Suprapubic skin (tissue), 4 donors: ENCODE data around the gene VAV2. TPM values are rescaled to one million over a fixed set of nuclear protein-coding genes. Genes with fewer than 3 reads are reported as not detected.

Experiments
- DNase-seq, 2 donors: peaks; one replicate each; pipeline ENCODE4 v3.0.0-alpha.2; 2019; ENCODE audit warnings: low spot score in 2 of 2
- H3K27ac ChIP-seq: fragments of 200-600 bp; sonication (generic); one replicate; pipeline ENCODE4 v1.5.1; 2019
- H3K27me3 ChIP-seq: fragments of 200-600 bp; sonication (generic); one replicate; pipeline ENCODE4 v1.5.1; 2019
- H3K36me3 ChIP-seq: fragments of 200-600 bp; sonication (generic); one replicate; pipeline ENCODE4 v1.5.1; 2019
- H3K4me1 ChIP-seq: fragments of 200-600 bp; sonication (generic); one replicate; pipeline ENCODE4 v1.5.1; 2019
- H3K4me3 ChIP-seq: fragments of 200-600 bp; sonication (generic); one replicate; pipeline ENCODE4 v1.5.1; 2019; ENCODE audit warnings: mild to moderate bottlenecking
- H3K9me3 ChIP-seq: fragments of 200-600 bp; sonication (generic); one replicate; pipeline ENCODE4 v1.5.1; 2019
- CTCF ChIP-seq, 2 donors: fragments of 200-600 bp in 1 of 2; fragments of 450-650 bp in 1 of 2; sonication (generic) in 1 of 2; IDR thresholded peaks; one replicate each; pipeline ENCODE4 v1.5.1; 2016 to 2019; ENCODE audit warnings: antibody characterized with exemption in 2 of 2, mild to moderate bottlenecking in 1 of 2, moderate library complexity in 1 of 2
- EP300 ChIP-seq: sonication (generic); formaldehyde crosslinking; IDR thresholded peaks from one replicate; pipeline ENCODE4 v1.6.1; 2017; ENCODE audit warnings: antibody characterized with exemption
- POLR2A ChIP-seq, 2 donors: fragments of 450-650 bp; IDR thresholded peaks; one replicate each; pipeline ENCODE4 v1.6.1; 2017; ENCODE audit warnings: antibody characterized with exemption in 2 of 2, mild to moderate bottlenecking in 2 of 2, moderate library complexity in 2 of 2
- POLR2AphosphoS5 ChIP-seq, 3 donors: sonication (generic); formaldehyde crosslinking; IDR thresholded peaks; one replicate each; pipeline ENCODE4 v1.6.1; 2017; ENCODE audit warnings: antibody characterized with exemption in 3 of 3
- WGBS: methylation state at CpG from one replicate; pipeline ENCODE4 v1.1.5; 2018; 5-methylcytosine and 5-hydroxymethylcytosine counted together
- total RNA-seq, 4 donors: library from RNA; depleted of rRNA; stranded (reverse); fragments of >200 nt; gene quantifications; one replicate each; pipeline ENCODE4 v1.1.0, GENCODE V29; 2016

The VAV2 gene
- total RNA-seq, 4 donors from 2014 or later: 5.2 to 10.3 (median 6.4) TPM

- H3K27ac ChIP-seq: no peak overlapping the region
- no peaks in the 10 kb centered on the region for H3K9me3 ChIP-seq
- no peaks in the 10 kb centered on the region for H3K27me3 ChIP-seq
- no peak overlapping the region for H3K4me3 ChIP-seq
- TF ChIP-seq CTCF (IDR thresholded peaks at IDR 0.05) (no peak), POLR2AphosphoS5 (IDR thresholded peaks at IDR 0.05) (no peak), EP300 (no peak), POLR2A (IDR thresholded peaks at IDR 0.05) (no peak)
- 91% methylated on average over 10 of the region's 12 CpGs for WGBS
- no peaks in the 10 kb centered on the region for H3K36me3 ChIP-seq
- DNase-seq: no peak
- H3K4me1 ChIP-seq: no peaks in the 10 kb centered on the region
Measured at GRCh38 chr9:133968428-133968827, 23.7 kb downstream of the VAV2 start.

GRCh38 chr9:133967024-133967741 is 24.9 kb downstream of the VAV2 start:
- H3K36me3 ChIP-seq: no peaks in the 10 kb centered on the region
- no peak overlapping the region for H3K27ac ChIP-seq
- H3K27me3 ChIP-seq: no peaks in the 10 kb centered on the region
- TF ChIP-seq EP300: no peak
- H3K9me3 ChIP-seq: no peaks in the 10 kb centered on the region
- 69% methylated on average over 7 of the region's 7 CpGs for WGBS
- H3K4me1 ChIP-seq: no peaks in the 10 kb centered on the region
- no peak overlapping the region for H3K4me3 ChIP-seq
- no peak for DNase-seq

GRCh38 chr9:133964463-133964862 is 27.7 kb downstream of the VAV2 start:
- WGBS: 99% methylated on average over 2 of the region's 2 CpGs
- Histone ChIP-seq H3K27ac (no peak overlapping the region), H3K4me3 (no peak overlapping the region), H3K27me3 (no peaks in the 10 kb centered on the region), H3K36me3 (no peaks in the 10 kb centered on the region), H3K9me3 (no peaks in the 10 kb centered on the region), H3K4me1 (peaks cover 14% of the 10 kb centered on the region)
- TF ChIP-seq POLR2AphosphoS5 (IDR thresholded peaks at IDR 0.05) (no peak), POLR2A (IDR thresholded peaks at IDR 0.05) (no peak), CTCF (IDR thresholded peaks at IDR 0.05) (no peak), EP300 (no peak)
- no peak for DNase-seq

GRCh38 chr9:133963166-133963565 is 29.0 kb downstream of the VAV2 start:
- Histone ChIP-seq H3K4me3 (no peak overlapping the region), H3K36me3 (no peaks in the 10 kb centered on the region), H3K27me3 (no peaks in the 10 kb centered on the region), H3K27ac (no peak overlapping the region), H3K9me3 (no peaks in the 10 kb centered on the region), H3K4me1 (peaks cover 23% of the 10 kb centered on the region)
- no peak for DNase-seq
- 77% methylated on average over 10 of the region's 10 CpGs for WGBS
- no peak for TF ChIP-seq POLR2AphosphoS5 (IDR thresholded peaks at IDR 0.05)
- no peak for TF ChIP-seq EP300
- TF ChIP-seq POLR2A (IDR thresholded peaks at IDR 0.05): no peak
- TF ChIP-seq CTCF (IDR thresholded peaks at IDR 0.05): no peak

GRCh38 chr9:133962341-133962740 is 29.8 kb downstream of the VAV2 start:
- Histone ChIP-seq H3K27ac (no peak overlapping the region), H3K36me3 (no peaks in the 10 kb centered on the region), H3K27me3 (no peaks in the 10 kb centered on the region), H3K4me3 (no peak overlapping the region), H3K9me3 (no peaks in the 10 kb centered on the region), H3K4me1 (peaks cover 25% of the 10 kb centered on the region)
- DNase-seq: no peak
- 92% methylated on average over 5 of the region's 7 CpGs for WGBS
- TF ChIP-seq CTCF (IDR thresholded peaks at IDR 0.05): no peak
- TF ChIP-seq POLR2AphosphoS5 (IDR thresholded peaks at IDR 0.05): no peak
- no peak for TF ChIP-seq POLR2A (IDR thresholded peaks at IDR 0.05)
- TF ChIP-seq EP300: no peak
